Thyroid gland (tissue), 4 donors: ENCODE data around the gene POGLUT2. TPM values are rescaled to one million over a fixed set of nuclear protein-coding genes. Genes with fewer than 3 reads are reported as not detected.

Experiments
- DNase-seq, 2 donors: peaks; one replicate each; pipeline ENCODE4 v3.0.0-alpha.2; 2019
- H3K27ac ChIP-seq, 3 donors: fragments of 200-600 bp; sonication (generic); 1 replicate in 2 of 3; 2 replicates in 1 of 3; pipeline ENCODE4 v1.5.1; 2016 to 2019; ENCODE audit warnings: mild to moderate bottlenecking in 1 of 3, moderate library complexity in 1 of 3
- H3K27me3 ChIP-seq: fragments of 200-600 bp; sonication (generic); one replicate; pipeline ENCODE4 v1.5.1; 2019
- H3K36me3 ChIP-seq, 2 donors: fragments of 200-600 bp; sonication (generic); one replicate each; pipeline ENCODE4 v1.5.1; 2016 to 2019
- H3K4me1 ChIP-seq, 2 donors: fragments of 200-600 bp; sonication (generic); one replicate each; pipeline ENCODE4 v1.5.1; 2017 to 2019
- H3K4me3 ChIP-seq, 3 donors: fragments of 200-600 bp; sonication (generic); replicated peaks in 1 of 3; 1 replicate in 2 of 3; 2 replicates in 1 of 3; pipeline ENCODE4 v1.5.1; 2016; ENCODE audit warnings: mild to moderate bottlenecking in 1 of 3
- H3K9me3 ChIP-seq: fragments of 200-600 bp; sonication (generic); one replicate; pipeline ENCODE4 v1.5.1; 2017
- POLR2A ChIP-seq, 2 donors: fragments of 450-650 bp; IDR thresholded peaks; one replicate each; pipeline ENCODE4 v1.6.1; 2017; ENCODE audit warnings: antibody characterized with exemption in 2 of 2, mild to moderate bottlenecking in 2 of 2, moderate library complexity in 1 of 2
- WGBS, 2 donors: methylation state at CpG; one replicate each; pipeline ENCODE4 v1.1.5; 2017; 5-methylcytosine and 5-hydroxymethylcytosine counted together
- intact Hi-C: fragments of 100-400 bp; cut with DNase I; formaldehyde crosslinking; loops from one replicate; pipeline ENCODE4 v1.15.1; 2023
- total RNA-seq, 4 donors: library from RNA; depleted of rRNA; stranded (reverse); fragments of >200 nt; gene quantifications; one replicate each; pipeline ENCODE4 v1.2.3, GENCODE V29; 2016
- TF ChIP-seq, protein P1 (sequence below), 6 experiments: fragments of 200-600 bp in 3 of 6; fragments of 450-650 bp in 3 of 6; sonication (generic) in 3 of 6; IDR thresholded peaks; one replicate each; pipeline ENCODE4 v1.5.1; 2016 to 2019; ENCODE audit warnings: antibody characterized with exemption in 6 of 6, mild to moderate bottlenecking in 2 of 6, inconsistent platforms in 1 of 6, moderate library complexity in 1 of 6

Gene POGLUT2
- total RNA-seq, 4 donors from 2014 or later: 2.8 to 10.2 (median 3.5) TPM

DNA sequence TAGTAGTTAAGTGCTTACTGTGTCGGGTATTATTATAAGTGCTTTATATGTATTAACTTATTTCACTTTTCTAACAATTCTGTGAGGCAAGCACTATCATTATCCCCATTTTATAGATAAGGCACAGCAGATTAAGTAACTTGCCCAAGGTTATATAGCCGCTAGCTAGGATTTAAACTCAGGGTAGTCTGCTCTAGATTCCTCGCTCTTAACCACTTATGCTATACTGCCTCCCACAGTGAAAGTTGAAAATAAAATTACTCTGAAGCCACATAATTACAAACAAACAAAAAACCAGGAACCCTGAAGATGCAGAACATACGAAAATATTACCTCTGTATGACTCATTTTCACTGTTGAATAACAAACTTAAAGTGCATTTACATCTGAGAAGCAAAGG is 29.1 kb downstream of the POGLUT2 start:
- 85 to 92% methylated on average over 4 of the region's 4 CpGs for WGBS, 2 donors
- Histone ChIP-seq H3K4me3 (no peak overlapping the region), H3K27me3 (no peaks in the 10 kb centered on the region), H3K9me3 (no peaks in the 10 kb centered on the region), H3K36me3 (peaks cover 0 to 4% of the 10 kb centered on the region in 2 donors), H3K4me1 (peaks cover 0 to 10% of the 10 kb centered on the region in 2 donors), H3K27ac (no peak overlapping the region)
- no peak for TF ChIP-seq POLR2A (IDR thresholded peaks at IDR 0.05)
- TF ChIP-seq, protein P1, sequence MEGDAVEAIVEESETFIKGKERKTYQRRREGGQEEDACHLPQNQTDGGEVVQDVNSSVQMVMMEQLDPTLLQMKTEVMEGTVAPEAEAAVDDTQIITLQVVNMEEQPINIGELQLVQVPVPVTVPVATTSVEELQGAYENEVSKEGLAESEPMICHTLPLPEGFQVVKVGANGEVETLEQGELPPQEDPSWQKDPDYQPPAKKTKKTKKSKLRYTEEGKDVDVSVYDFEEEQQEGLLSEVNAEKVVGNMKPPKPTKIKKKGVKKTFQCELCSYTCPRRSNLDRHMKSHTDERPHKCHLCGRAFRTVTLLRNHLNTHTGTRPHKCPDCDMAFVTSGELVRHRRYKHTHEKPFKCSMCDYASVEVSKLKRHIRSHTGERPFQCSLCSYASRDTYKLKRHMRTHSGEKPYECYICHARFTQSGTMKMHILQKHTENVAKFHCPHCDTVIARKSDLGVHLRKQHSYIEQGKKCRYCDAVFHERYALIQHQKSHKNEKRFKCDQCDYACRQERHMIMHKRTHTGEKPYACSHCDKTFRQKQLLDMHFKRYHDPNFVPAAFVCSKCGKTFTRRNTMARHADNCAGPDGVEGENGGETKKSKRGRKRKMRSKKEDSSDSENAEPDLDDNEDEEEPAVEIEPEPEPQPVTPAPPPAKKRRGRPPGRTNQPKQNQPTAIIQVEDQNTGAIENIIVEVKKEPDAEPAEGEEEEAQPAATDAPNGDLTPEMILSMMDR (IDR thresholded peaks at IDR 0.05): no peak
- no peak for DNase-seq
- intact Hi-C loops: no loop called here

DNA sequence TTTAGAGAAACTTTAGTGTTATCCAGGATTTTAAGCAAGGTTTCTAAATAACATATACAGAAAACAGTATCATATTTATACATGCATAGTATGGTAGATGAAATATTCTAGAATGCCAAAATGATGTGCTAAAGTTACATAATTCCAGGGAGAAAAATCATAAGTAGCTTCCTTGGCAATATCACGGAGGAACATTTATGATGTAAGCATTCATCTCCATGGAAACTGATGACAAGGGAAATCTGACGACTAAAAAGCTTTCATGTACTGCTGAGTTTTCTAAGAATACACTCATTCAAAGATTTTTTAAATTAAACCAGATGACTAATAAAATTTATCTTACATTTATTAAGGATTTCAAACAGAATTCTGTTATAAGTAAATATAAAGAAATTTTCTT is 29.9 kb downstream of the POGLUT2 start:
- TF ChIP-seq, protein P1 (IDR thresholded peaks at IDR 0.05): no peak
- TF ChIP-seq POLR2A (IDR thresholded peaks at IDR 0.05): no peak
- 79 to 81% methylated on average over 2 of the region's 2 CpGs for WGBS, 2 donors
- no peaks in the 10 kb centered on the region for H3K9me3 ChIP-seq
- no peak overlapping the region for H3K4me3 ChIP-seq
- peaks cover 0 to 6% of the 10 kb centered on the region in 2 donors for H3K4me1 ChIP-seq
- no peaks in the 10 kb centered on the region for H3K27me3 ChIP-seq
- intact Hi-C loops: no loop called here
- DNase-seq: no peak
- peaks cover 0 to 4% of the 10 kb centered on the region in 2 donors for H3K36me3 ChIP-seq
- no peak overlapping the region for H3K27ac ChIP-seq

DNA sequence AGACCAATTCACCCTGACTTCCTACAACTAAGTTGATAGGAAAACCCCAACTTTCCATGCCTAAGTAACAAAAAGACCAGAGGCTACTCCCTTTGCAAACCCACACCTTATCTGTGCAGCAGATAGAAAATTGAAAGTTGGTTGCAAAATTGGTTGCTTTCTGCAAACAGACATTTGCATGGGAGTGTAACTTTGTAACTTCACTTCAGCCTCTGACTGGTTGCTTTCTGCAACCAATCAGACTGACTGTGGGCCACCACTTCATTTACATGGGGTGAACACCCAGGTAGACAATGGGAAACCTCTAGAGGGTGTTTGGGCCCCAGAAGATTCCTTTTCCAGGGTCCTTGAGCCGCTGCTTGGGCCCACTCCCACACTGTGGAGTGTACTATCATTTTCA is 35.0 kb downstream of the POGLUT2 start:
- intact Hi-C loops: no loop called here
- Histone ChIP-seq H3K4me1 (no peaks in the 10 kb centered on the region), H3K9me3 (no peaks in the 10 kb centered on the region), H3K4me3 (no peak overlapping the region), H3K27ac (no peak overlapping the region), H3K36me3 (peaks cover 0 to 4% of the 10 kb centered on the region in 2 donors), H3K27me3 (no peaks in the 10 kb centered on the region)
- DNase-seq: no peak
- no peak for TF ChIP-seq POLR2A (IDR thresholded peaks at IDR 0.05)
- TF ChIP-seq, protein P1 (IDR thresholded peaks at IDR 0.05): no peak
- WGBS, 2 donors: 85 to 88% methylated on average over 1 of the region's 1 CpG

DNA sequence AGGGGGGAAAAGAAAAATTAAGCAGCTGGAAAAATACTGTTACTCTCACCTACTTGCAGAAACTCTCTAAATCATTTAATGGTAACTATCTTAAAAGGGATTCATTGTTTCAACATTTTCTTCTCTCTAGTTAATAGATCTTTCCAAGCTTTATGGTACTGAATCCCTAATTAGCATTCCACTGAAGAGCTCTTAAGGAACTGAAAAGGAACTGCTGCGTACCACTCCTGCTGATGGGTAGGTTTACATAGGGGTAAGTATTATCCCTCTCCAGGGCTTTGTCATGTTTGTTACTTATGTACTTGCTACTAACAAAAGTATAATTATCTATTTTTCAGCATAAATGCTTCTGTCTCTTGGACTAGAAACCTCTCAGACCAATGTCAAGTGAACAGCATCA is 37.7 kb downstream of the POGLUT2 start:
- Histone ChIP-seq H3K4me3 (no peak overlapping the region), H3K27ac (no peak overlapping the region), H3K4me1 (no peaks in the 10 kb centered on the region), H3K36me3 (no peaks in the 10 kb centered on the region), H3K9me3 (no peaks in the 10 kb centered on the region), H3K27me3 (no peaks in the 10 kb centered on the region)
- 67 to 82% methylated on average over 1 of the region's 1 CpG for WGBS, 2 donors
- TF ChIP-seq POLR2A (IDR thresholded peaks at IDR 0.05): no peak
- TF ChIP-seq, protein P1 (IDR thresholded peaks at IDR 0.05): no peak
- no peak for DNase-seq
- intact Hi-C loops: no loop called here

DNA sequence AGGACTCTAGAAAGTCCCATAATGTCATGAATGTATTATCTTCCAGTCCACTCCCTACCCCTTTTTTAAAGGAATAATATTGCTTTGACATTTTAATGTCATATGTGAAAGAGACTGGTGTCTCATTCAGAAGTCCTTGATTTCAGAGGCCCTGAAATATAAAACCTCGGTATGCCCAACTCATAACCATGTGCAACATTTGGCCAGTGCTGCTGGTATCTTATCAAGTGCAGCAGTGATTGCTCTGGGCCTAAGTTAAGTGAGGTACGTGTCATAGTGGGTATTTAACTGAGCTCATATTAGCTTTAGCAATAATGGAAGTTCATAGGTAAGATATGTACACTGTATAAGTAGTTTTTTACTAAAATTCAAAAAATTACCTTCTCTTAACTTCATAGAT is 39.9 kb downstream of the POGLUT2 start:
- Histone ChIP-seq H3K36me3 (no peaks in the 10 kb centered on the region), H3K27me3 (no peaks in the 10 kb centered on the region), H3K27ac (no peak overlapping the region), H3K9me3 (no peaks in the 10 kb centered on the region), H3K4me1 (no peaks in the 10 kb centered on the region), H3K4me3 (no peak overlapping the region)
- no peak for TF ChIP-seq POLR2A (IDR thresholded peaks at IDR 0.05)
- TF ChIP-seq, protein P1 (IDR thresholded peaks at IDR 0.05): no peak
- DNase-seq: no peak
- intact Hi-C loops: no loop called here
- 89 to 94% methylated on average over 2 of the region's 2 CpGs for WGBS, 2 donors
